Neuron (in vitro differentiated cells): Measurements from ENCODE around the gene PRIM2.
"Not testable (repeated sequence)": the region's sequence is repeated elsewhere in the genome, so short reads cannot be mapped to it uniquely, and the experiment has no call there.

Experiments used
- H2AFZ ChIP-seq: one replicate; pipeline ENCODE4 v1.6.1; 2013; ENCODE audit warnings: low read depth, mild to moderate bottlenecking, inconsistent platforms, low read length, moderate library complexity
- H3K27me3 ChIP-seq: one replicate; pipeline ENCODE4 v1.6.1; 2013; ENCODE audit warnings: low read length; ENCODE audit not compliant: insufficient read depth
- H3K36me3 ChIP-seq: one replicate; pipeline ENCODE4 v1.6.1; 2013; ENCODE audit warnings: low read length; ENCODE audit not compliant: insufficient read depth
- H3K4me1 ChIP-seq: one replicate; pipeline ENCODE4 v1.6.1; 2013; ENCODE audit warnings: low read length; ENCODE audit not compliant: insufficient read depth
- H3K4me3 ChIP-seq: 2 replicates; pipeline ENCODE4 v1.5.1; 2013; ENCODE audit warnings: mild to moderate bottlenecking, low read length, moderate library complexity
- H3K9me3 ChIP-seq: one replicate; pipeline ENCODE4 v1.6.1; 2013; ENCODE audit warnings: low read length

PRIM2 gene

DNA sequence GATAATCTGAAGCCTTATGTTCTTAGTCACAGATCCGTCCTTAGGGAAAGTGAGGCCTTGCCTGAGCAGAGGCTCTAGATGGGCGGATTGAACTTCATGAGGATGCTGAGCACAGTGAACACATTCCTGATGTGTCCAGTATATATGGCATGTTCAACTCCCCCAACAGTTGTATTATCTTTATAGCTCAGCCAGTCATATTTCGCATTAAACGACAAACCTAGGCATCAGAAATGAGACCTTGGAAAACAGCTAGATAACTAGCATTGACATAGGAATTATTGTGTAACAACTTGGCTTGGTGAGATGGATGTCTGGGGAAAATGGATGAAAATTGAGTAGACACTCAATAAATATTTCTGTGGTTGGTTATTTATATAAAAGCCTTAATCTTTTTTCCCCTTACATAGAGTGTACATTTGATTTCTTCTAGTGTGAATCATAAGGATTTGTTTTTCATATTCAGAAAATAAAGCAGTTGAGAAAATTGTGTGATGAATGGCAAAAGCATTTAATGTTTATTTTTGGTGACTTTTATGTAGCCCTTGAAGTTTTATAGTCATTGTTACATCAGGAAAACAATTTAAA is 169.2 kb downstream of the PRIM2 start:
- H3K4me3 ChIP-seq, H3K36me3 ChIP-seq, H3K4me1 ChIP-seq: not testable (repeated sequence)

DNA sequence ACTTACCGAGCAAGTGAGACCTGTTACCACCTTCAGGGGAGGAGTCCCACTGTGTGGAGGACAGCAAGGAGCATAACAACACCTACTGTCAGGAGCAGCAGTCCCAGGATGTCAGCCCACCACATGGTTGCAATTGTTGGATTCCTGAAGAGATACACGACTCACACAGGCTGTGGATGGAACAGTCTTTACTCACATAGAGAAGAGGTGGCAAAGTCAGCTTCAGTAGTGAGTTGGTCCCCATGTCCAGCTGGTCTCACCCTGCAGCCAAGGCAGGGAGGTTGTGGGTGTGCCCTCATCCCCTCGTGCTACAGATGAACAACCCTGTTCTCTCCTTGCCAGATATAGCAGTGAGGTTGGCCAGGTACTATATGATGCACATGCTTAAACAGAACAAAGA is 171.1 kb downstream of the PRIM2 start:
- H3K4me1 ChIP-seq: not testable (repeated sequence)

More for the DNA sequence above, 169.2 kb downstream of the PRIM2 start:
- H3K27me3 ChIP-seq, H2AFZ ChIP-seq, H3K9me3 ChIP-seq: not testable (repeated sequence)

DNA sequence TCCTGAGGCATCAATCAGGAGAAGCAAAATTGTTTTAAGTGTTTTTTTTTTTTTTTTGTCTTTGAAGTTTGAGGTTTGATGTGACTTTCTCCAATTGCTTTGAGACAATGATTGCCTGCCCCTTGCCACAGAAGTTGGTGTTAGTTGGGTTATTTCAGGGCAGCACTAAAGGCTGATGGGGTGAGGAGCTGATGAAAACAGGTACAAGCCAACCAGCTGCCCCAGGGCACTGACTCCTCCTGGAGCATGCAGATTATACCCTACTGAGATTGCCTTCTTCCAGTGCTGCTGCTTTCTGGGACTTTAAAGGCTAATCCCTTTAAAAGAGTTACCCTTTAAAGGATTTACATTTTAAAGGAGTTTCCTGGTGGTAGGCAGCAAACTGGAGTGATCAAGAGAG is 172.5 kb downstream of the PRIM2 start:
- H2AFZ ChIP-seq, H3K36me3 ChIP-seq, H3K27me3 ChIP-seq, H3K9me3 ChIP-seq, H3K4me1 ChIP-seq, H3K4me3 ChIP-seq: not testable (repeated sequence)

More for the DNA sequence above, 171.1 kb downstream of the PRIM2 start:
- not testable (repeated sequence) for H2AFZ ChIP-seq, H3K36me3 ChIP-seq, H3K27me3 ChIP-seq, H3K9me3 ChIP-seq, H3K4me3 ChIP-seq

DNA sequence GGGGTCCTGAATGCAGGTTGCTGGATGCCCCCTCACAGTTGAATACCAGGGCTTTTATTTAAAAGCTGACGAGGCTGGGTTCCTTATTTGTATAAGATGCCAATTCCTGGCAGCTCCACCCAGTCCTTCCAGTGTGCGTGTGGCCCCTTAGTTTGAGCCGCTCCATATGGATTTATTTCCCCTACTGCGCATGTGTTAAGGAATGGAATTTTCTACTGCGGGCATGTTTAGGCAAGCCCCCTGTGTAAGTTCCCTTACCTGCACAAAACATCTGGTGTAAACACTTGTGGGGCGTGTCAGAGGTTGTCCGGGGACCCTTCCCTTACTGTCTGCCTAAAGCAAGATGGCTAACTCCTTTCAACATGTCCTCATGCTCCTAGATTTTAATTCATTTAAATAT is 174.4 kb downstream of the PRIM2 start:
- H3K36me3 ChIP-seq, H3K9me3 ChIP-seq, H3K4me1 ChIP-seq, H3K4me3 ChIP-seq, H3K27me3 ChIP-seq, H2AFZ ChIP-seq: not testable (repeated sequence)

GRCh38 chr6:57496251-57496650 is 178.8 kb downstream of the PRIM2 start:
- not testable (repeated sequence) for H2AFZ ChIP-seq, H3K9me3 ChIP-seq, H3K4me3 ChIP-seq, H3K27me3 ChIP-seq, H3K4me1 ChIP-seq, H3K36me3 ChIP-seq

GRCh38 chr6:57500368-57501021 is 183.1 kb downstream of the PRIM2 start:
- not testable (repeated sequence) for H3K36me3 ChIP-seq, H3K4me3 ChIP-seq, H3K9me3 ChIP-seq, H2AFZ ChIP-seq, H3K4me1 ChIP-seq, H3K27me3 ChIP-seq

- H3K9me3 ChIP-seq, H3K27me3 ChIP-seq, H2AFZ ChIP-seq, H3K4me1 ChIP-seq, H3K4me3 ChIP-seq, H3K36me3 ChIP-seq: not testable (repeated sequence)
Observed at GRCh38 chr6:57502387-57502786, 185.0 kb downstream of the PRIM2 start.

DNA sequence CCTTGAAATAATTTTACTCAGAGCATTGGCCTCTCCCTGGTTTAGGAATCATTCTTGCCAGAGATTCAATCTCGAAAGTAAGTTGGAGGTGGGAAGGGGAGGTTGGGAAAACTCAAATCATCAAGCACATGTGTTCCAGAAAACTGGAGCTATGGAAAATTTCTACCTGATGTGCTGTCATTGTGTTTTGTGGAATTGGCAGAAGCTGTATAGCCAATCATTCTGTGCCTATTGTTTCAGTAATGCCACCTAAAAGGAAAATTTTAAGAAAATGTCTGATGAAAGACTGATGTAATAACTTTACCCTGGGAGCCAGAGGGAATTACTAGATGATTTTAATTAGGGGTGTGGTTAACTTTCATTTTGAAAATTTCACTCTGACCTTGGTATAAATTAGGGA is 187.8 kb downstream of the PRIM2 start:
- H3K4me3 ChIP-seq, H3K9me3 ChIP-seq, H3K27me3 ChIP-seq, H2AFZ ChIP-seq, H3K4me1 ChIP-seq, H3K36me3 ChIP-seq: not testable (repeated sequence)

GRCh38 chr6:57510390-57510789 is 193.0 kb downstream of the PRIM2 start:
- H3K27me3 ChIP-seq, H2AFZ ChIP-seq, H3K36me3 ChIP-seq, H3K4me3 ChIP-seq, H3K4me1 ChIP-seq, H3K9me3 ChIP-seq: not testable (repeated sequence)

- H3K4me1 ChIP-seq, H3K36me3 ChIP-seq, H3K27me3 ChIP-seq, H2AFZ ChIP-seq, H3K4me3 ChIP-seq, H3K9me3 ChIP-seq: not testable (repeated sequence)
Observed at GRCh38 chr6:57515171-57515570, 197.7 kb downstream of the PRIM2 start.

DNA sequence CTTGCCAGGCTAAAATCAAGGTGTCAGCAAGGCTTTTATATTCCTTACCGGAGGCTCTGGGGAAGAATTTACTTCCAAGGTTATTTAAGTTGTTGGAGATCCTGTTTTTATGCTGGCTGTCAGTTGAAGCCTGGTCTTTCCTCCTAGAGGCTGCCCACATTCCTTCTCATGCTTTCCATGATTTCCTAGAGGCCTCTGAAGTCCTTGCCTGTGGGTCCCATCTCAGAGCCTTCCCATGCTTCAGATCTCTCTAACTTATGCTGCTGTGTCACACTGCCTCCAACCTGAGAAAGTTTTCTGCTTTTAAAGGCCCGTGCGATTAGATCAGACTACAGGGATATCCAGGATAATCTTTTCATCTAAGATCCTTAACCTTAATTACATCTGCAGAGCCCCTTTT is 198.4 kb downstream of the PRIM2 start:
- not testable (repeated sequence) for H3K9me3 ChIP-seq, H3K27me3 ChIP-seq, H3K4me3 ChIP-seq, H3K4me1 ChIP-seq, H2AFZ ChIP-seq, H3K36me3 ChIP-seq

DNA sequence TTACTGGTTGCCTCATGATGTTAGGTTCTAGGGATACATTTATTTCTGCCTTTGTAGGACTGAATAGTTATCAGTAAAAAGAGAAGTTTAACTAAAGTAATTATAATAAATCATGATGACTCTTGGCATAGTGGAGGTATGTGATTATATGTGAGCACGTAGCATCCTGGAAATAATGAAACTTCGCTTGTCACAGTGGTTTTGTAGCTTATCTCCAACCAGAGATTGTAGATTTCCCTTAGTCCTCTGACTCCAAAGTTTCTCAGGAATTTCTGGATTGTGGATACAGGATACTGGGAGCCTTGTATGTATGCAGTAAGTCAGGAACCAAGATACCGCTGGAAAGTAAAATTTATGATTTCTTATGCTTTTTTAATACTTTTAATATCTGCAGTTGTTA is 199.3 kb downstream of the PRIM2 start:
- not testable (repeated sequence) for H3K4me3 ChIP-seq, H3K27me3 ChIP-seq, H3K36me3 ChIP-seq, H2AFZ ChIP-seq, H3K4me1 ChIP-seq, H3K9me3 ChIP-seq

DNA sequence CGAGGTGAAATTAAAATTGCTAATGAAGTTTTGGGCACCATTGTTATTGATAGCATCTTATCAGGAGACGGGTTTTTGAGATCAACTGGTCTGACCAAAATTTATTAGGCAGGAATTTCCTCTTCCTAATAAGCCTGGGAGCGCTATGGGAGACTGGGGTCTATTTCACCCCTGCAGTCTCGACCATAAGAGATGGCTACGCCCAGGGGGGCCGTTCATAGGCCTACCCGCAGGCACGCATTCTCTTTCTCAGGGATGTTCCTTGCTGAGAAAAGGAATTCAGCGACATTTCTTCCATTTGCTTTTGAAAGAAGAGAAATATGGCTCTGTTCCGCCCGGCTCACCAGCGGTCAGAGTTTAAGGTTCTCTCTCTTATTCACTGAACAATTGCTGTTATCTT is 201.8 kb downstream of the PRIM2 start:
- H3K4me3 ChIP-seq, H3K9me3 ChIP-seq, H3K4me1 ChIP-seq, H2AFZ ChIP-seq, H3K27me3 ChIP-seq, H3K36me3 ChIP-seq: not testable (repeated sequence)

- not testable (repeated sequence) for H2AFZ ChIP-seq, H3K36me3 ChIP-seq, H3K4me1 ChIP-seq
Observed at GRCh38 chr6:57521085-57521484, 203.7 kb downstream of the PRIM2 start.

More at GRCh38 chr6:57521085-57521484, 203.7 kb downstream of the PRIM2 start:
- H3K9me3 ChIP-seq, H3K4me3 ChIP-seq, H3K27me3 ChIP-seq: not testable (repeated sequence)
